Activated CD4-positive, alpha-beta T cell treated with anti-CD3 and anti-CD28 coated beads for 1 hour (primary cell): ENCODE results near the gene GPATCH8.
"Not testable (repeated sequence)": the region's sequence is repeated elsewhere in the genome, so short reads cannot be mapped to it uniquely, and the experiment has no call there.

Experiments
- DNase-seq: peaks from one replicate; pipeline ENCODE4 v3.0.0-alpha.2; 2020

The GPATCH8 gene

DNA sequence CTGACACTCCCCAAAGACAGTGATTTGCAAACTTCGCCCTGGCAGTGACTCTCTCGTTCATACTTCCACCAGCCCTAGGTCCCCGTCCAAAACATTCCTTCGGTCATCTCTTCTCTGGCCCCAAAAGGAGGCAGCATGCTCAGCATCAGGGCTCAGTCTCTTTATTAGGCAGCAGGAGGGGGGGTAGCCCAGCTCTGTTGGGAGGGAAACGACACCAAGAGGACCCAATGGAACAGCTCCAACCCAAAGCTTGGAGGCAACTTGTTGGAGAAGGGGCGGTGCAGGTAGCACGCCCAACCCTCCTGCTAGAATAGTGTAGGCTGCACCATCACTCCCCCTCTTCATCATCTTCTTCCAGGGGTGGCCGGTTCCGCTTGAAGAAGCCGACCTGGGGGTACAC, 131.2 kb downstream of the GPATCH8 start:
- no peak for DNase-seq

DNA sequence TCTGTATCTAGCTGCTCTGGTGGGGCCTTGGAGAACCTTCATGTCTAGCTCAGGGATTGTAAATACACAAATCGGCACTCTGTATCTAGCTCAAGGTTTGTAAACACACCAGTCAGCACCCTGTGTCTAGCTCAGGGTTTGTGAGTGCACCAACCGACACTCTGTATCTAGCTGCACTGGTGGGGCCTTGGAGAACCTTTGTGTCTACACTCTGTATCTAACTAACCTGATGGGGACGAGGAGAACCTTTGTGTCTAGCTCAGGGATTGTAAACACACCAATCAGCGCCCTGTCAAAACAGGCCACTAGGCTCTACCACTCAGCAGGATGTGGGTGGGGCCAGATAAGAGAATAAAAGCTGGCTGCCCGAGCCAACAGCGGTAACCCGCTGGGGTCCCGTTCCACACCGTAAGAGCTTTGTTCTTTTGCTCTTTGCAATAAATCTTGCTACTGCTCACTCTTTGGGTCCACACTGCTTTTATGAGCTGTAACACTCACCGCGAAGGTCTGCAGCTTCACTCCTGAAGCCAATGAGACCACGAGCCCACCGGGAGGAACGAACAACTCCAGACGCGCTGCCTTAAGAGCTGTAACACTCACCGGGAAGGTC, 133.7 kb downstream of the GPATCH8 start:
- DNase-seq: not testable (repeated sequence)

DNA sequence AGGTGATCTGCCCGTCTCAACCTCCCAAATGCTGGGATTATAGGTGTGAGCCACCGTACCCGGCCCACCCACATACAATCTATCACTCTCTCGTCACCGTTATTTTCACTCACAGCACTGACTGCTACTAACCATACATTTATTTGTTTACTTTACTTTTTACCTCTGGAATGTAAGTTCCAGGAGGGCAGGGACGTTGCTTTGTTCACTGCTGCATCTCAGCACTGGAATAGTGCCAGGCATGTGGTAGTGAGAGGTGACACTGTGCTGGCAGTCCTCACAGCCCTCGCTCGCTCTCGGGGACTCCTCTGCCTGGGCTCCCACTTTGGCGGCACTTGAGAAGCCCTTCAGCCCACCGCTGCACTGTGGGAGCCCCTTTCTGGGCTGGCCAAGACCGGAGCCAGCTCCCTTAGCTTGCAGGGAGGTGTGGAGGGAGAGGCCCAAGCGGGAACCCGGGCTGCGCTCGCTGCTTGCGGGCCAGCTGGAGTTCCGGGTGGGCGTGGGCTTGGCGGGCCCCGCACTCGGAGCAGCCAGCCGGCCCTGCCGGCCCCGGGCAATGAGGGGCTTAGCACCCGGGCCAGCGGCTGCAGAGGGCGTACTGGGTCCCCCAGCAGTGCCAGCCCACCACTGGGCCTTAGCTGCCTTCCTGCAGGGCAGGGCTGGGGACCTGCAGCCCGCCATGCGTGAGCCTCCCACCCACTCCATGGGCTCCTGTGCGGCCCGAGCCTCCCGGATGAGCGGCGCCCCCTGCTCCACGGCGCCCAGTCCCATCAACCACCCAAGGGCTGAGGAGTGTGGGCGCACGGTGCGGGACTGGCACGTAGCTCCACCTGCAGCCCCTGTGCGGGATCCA, 134.6 kb downstream of the GPATCH8 start:
- not testable (repeated sequence) for DNase-seq

DNA sequence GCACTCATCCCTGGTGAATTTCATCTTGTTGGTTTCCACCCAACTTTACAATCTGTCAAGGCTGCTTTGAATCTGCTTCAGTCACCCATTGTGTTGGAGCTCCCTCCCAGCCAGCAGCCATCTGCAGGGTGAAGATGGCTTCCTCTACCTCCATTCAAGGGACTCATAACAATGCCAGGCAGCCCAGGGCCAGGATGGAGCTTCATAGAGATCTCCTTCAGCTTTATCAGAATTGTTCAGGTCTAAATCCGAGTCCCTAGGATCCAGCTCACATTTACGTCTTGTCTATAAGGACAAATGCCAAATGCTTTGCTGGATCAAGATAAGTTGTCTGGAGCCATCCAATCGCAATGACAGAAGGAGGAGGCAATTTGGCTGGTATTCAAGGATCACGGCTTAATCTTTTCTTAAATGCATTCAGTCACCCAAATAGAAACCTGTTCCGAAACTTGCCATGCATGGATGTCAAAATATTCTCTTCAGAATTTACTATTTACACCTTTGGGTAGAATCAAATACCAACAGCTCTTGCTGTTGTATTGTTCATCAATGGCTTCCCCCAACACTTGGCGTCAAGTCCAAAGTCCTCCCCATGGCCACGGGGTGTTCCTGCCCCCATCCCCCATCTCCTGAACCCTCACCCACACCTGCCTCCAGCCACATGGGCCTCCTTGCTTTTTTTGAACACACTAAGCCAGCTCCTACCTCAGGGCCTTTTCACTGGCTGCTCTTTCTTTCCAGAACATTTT, 135.8 kb downstream of the GPATCH8 start:
- no peak for DNase-seq

DNA sequence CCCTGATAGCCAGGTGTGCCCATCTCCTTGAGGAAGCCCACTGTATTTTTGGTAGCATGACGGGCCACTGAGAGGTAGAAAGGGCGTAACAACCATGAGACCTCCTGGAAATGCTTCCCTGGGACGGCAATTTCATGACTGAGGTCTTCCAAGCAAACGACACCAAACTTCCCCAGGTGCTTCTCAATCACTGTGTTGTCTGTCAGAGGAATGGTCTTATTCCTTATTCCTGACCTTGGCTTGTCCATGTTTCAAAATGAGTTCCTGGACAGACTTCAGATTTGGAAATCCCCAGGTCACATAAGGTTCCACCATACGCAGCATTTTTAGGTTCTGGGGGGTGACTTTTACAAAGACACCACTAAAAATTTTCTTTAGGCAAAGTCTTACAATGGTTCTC, 138.2 kb downstream of the GPATCH8 start:
- not testable (repeated sequence) for DNase-seq

DNA sequence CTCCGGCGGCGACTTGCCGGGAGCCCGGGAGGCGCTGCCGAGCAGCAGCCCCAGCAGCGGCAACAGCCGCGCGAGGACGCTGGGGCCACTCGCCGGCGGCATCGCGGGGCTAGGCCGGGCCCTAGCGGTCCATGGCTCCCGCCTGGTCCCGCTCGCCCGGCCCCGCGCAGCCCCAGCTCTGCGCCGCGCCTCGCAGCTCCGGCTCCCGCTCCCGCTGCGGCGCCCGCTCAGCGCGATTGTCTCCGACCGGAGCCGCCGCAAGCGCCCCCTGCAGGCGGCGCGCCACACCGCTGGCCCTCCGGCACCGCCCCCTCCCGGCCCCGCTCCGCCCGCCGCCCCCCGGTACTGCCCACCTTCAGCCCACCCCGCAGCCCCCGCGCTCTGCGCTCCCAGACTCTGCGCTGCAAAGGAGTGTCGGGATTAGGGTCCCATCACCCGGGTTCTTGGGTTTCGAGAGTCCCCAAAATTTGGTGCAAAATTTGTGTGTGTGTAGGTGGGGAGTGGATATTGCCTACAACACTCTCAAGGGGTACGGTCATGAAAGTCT, 139.5 kb downstream of the GPATCH8 start, which contains the start of gene FAM171A2:
TSS of gene FAM171A2 (minus strand) at position 241 of the 547 bp plus-strand sequence. CDS start at position 102, 139 bp downstream.
- DNase-seq: peak; percentile 40

DNA sequence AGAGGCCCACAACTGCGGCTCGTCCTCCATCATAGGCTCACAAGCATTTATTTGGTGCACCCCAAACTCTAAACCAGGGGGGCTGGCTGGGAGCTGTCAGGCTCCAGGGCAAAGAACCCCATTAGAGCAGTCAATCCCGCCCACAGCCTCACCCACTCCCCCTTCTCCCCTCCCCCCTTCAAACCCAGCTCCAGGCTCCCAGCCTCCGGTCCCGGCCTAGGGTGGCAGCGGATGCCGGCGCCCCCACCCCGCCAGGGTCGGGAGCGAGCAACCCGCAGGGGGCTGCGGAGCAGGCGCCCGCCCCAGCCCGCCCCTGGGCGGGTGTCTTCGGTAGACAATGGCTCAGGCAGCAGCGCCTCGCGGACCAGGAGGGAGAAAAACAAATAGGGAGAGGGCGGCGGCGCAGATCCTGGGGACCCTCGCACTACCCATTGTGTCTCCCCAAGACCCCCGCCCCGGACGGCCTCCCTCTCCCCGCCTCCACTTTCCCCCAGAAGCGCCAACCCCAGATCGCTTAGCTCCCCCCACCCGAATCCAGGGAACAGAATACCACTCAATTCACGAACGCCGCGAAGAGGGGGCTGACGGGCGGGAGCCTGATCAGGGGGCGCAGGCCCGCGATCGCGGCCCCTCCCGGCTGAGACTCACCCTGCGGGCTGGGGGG, 140.1 kb downstream of the GPATCH8 start:
- DNase-seq: no peak

DNA sequence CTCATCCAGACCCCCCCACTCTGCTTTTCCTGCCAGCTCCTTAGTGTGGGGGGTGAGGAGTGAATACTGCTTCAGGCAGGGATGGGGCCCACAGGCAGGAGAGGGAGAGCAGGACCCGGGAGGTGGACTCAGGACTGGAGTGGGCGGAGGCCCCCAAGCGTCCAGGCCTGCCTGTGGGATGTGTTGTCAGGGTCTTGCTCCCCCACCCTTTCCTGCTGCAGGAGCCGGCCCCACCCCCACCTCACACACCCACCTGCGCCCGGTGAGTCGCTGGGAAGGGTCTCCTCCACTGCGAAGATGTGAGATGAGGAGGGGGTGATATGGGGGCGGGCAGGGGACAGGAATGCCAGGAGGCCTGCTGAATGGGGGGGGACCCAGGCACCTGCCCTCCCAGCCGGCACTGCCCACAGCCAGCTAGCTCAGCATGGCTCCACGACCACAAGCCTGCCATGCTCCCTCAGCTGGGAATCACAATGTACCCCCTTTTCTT, 140.7 kb downstream of the GPATCH8 start:
- no peak for DNase-seq

DNA sequence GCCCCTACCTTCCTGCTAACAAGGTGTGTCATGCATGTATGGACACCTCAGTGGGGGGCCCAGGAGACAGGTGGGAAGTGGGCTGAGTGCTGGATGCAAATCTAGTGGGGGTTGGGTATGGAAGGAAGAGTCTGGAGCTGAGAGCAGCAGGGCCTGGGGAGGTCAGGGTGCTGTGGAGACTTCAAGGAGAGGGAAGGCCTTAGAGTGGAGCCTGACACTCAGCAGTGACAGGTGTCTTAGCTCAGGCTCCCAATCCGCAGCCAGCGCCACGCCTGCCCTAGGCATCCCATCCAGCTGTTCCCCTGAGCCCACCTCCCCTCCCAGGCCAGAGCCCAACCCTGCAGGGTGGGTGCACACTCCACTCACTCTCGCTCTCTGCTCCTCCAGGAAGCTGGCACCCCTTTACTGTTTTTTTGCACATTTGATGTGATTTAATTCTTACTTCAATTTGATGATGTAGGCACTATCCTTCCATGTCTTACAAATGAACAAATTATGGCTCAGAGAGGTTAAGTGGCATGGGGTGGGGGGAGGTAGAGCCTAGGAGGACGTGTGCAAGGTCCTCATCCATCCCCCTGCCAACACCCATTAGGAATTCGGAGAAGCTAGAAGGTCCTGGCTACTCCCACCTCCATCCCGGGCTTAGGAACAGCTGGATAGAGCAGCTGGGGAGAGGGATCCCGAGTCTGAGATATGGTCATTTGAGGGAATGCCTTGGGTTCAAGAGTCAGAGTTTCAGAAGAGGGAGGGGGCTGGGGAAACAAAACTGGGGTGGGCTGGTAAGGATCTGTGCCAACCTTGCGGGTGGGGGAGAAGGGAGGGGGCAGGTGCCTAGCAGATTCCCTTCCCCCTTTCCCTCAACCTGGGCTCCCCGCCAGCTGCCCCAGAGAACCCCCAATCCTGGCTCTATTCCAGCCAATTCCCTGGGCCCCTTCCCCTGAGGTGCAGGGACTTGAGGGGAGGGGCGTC, 141.6 kb downstream of the GPATCH8 start:
- DNase-seq: no peak

DNA sequence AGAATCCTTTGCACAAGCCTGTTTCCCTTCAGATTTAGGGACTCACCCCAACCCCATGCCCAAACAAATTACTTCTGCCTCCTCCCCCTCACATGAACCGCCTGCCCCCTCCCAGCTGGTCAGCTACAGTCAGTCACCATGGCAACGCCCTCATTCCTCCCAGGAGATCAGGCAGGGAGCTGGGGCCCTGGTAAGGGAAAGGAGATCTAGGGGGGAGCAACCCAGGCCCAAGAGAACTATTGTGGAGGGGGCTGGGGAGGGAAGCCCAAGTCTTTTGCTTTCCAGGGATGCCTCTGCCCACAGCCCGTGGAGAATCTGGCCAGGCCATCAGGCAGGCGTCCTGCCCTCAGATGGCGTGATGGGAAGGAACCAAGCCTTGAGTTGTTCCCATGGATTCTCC, 142.4 kb downstream of the GPATCH8 start:
- no peak for DNase-seq

DNA sequence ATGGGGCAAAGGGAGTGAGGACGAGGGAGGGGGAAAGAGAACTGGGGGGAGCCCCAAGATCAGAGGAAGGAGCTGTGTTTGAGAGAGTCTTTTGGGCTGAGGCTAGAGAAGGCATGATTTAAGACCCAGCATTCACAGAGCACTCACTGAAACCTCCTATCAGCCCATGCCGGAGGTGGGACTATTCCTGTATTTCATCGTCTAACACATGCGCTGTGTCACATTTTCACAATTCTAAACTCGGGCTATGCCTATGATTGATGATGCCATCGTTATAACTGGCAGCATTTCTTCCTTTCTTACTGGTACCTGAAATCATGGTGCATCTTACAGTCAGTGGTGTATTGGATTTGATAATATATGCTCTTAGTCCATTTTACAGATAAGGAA, 143.1 kb downstream of the GPATCH8 start:
- DNase-seq: no peak

DNA sequence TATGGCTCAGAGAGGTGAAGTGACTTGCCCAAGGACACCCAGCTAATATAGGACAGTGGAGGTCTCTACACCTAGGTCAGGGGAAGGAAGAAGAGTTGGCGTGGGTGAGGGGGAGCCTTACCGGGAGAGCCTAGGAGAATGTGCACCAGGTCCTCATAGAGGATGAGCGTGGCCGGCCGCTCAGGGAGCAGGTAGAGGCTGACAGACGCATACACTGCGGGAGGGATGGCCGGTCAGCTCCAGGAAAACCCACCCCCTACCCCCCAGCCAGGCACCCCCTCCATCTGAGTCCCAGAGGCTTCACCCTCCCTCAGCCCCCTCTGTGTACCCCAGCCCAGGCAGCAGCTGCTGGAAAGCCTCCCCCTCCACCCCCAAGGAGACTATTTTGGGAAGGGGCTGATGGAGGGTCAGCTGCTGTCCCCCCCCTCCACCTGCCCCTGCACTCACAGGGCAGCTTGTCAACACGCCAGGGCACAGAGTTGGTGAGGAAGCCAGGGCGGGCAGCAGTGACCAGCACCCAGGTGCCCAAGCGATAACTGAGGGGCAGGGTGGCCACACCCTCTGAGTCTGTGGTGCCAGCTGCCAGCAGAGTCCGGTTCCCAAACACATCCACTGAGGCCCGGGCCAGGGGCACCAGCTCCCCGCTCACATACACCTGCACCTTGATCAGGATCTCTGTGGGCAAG, 143.6 kb downstream of the GPATCH8 start:
- DNase-seq: no peak

DNA sequence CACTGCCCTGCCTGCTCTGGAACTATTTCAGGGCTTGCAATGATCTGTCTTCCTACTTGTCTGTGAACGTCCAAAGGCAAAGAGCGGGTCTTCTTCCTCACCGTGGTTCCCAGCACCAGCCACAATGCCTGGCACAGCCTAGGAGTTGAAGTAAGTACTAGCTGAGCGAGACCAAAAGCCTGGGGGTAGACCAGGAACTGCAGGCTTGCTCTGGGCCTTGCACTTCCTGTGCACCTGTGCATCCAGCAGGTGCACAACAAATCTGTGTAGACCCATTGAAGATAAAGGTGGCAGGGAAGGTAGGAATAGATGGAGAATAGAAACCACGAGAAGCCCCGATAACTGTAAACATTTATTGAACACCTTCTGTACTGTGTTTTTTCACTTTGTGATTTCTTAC, 144.2 kb downstream of the GPATCH8 start:
- DNase-seq: no peak

DNA sequence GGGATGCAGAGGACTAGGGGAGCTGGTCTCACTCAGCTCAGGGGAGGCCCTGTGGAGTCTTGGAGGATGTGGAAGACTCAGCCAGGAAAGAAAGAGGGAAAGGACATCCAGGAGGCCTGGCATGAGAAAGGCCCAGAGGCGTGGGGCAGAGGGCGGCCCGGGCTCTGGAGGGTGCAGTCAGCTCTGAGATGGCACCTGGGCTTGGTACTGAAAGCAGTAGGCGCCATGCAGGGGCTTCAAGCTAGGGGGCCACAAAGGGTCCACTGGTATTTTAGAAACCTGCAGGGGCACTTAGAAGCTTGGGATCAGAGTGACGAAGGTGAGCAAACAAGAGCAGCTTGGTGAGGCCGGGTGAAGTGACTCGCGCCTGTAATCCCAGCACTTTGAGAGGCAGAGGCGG, 145.1 kb downstream of the GPATCH8 start:
- DNase-seq: no peak

DNA sequence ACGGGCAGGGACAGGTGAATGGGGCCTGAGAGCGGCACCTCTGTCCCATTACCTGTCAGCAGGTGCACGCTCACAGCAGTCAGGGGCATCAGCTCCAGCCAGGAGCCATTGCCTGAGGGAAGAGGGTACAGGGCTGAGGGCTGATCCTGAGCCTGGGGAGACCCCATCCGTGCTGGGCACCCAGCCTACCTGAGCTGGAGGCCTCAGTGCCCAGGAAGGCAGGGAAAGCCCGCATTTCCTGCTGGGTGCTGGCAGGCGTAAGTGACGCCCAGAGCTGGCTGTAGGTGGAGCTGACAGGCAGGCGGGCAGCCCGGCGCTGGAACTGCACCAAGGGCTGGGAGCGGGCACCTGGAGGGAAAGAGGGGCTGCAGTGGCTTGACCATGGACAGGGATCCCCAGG, 147.0 kb downstream of the GPATCH8 start:
- DNase-seq: no peak

DNA sequence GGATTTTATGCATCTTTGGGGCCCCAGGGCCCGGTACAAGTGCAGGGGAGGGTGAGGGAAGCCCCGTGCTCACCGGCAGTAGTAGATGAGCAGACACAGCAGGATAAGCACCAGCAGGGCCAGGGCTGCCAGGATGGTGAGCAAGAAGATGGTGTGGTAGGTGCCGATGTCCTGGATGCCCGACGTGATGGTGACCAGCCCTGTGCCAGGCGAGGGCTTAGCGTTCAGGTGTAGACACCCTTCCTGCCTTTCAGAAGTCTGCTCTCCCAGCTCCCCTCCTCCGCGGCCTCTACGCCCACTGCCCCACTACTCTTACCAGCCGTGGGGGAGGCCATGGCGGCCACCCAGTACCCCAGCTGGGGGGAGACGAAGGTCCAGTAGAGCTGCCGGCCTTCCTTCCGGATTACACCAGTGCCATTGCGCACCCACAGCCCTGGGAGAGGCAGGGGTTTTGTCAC, 147.5 kb downstream of the GPATCH8 start:
- DNase-seq: no peak

DNA sequence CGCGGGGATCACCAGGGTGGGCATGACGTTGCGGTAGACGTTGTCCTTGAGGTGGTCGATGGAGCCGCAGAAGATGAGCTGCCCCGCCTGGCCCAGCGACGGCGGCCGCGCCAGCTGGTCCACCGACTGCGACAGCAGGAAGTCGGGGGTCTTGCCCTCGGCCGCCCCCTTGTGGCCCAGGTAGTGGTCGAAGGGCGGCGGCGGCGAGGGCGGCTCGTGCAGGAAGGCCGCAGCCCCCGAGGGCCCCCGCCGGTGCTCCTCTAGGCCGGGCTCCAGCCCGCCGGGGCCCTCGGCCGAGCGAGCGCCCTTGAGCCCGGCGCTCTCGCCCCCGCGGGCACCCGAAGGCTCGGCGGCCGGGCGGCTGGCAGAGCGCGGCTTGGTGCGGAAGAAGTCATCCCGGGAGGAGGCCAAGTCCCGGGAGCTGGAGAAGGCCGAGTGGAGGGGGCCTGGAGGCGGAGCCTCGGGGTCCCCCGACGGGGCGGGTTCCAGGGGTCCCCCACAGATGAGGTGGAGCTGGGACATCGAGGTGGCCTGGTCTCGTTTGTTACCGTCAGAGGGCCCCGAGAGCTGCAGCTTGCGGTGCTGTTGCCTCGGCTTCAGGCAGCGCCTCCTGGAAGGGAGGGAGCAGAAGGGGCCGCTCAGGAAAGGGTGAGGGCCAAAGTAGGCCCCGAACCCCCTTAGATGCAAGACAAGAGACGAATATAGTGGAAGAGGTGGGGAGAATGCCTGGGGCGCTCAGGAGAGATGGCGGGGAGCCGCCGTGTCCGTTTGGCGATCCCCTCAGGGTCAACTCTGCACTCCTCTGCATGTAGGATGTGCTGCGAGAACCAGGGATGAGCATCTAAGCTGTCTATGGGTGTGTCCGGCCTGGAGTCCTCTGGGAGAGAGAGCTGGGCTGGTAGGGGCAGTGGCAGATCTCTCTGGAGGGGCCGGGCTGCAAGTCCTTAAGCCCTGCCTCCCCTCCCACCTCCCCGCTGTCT, 148.3 kb downstream of the GPATCH8 start:
- peak; percentile 42 for DNase-seq

DNA sequence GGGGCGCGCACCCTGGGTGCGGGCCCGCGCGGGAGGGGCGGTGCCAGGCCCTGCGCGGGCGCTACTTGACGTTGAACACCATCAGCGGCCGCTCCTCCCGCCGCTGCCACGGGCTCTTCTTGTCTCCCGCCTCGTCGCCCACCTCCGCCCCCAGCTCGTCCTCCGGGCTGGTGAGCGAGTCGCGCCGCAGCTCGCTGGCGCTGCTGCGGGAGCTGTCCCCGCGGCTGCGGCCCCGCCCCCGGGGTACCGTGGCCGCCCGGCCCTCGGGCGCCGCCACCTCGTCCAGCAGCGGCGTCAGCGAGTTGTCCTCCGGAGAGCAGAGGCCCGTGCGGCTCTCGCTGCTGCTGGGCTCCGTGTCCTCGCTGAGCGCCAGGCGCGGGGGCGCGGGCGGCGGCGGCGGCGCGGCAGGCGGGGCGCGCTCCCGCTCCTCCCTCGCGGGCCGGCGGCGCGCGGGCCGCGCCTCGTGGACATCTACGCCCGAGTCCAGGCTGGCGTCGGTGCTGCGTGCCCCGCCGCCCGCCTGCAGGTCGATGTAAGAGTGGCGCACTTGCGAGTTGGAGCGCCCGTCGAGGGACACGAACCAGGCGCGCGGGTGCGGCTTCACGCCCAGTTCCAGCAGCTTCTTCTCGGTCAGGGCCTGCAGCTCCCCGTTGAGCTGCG, 149.4 kb downstream of the GPATCH8 start:
- DNase-seq: no peak
